ENCODE measurements around the gene SDF4.

- TF ChIP-seq, protein P1, sequence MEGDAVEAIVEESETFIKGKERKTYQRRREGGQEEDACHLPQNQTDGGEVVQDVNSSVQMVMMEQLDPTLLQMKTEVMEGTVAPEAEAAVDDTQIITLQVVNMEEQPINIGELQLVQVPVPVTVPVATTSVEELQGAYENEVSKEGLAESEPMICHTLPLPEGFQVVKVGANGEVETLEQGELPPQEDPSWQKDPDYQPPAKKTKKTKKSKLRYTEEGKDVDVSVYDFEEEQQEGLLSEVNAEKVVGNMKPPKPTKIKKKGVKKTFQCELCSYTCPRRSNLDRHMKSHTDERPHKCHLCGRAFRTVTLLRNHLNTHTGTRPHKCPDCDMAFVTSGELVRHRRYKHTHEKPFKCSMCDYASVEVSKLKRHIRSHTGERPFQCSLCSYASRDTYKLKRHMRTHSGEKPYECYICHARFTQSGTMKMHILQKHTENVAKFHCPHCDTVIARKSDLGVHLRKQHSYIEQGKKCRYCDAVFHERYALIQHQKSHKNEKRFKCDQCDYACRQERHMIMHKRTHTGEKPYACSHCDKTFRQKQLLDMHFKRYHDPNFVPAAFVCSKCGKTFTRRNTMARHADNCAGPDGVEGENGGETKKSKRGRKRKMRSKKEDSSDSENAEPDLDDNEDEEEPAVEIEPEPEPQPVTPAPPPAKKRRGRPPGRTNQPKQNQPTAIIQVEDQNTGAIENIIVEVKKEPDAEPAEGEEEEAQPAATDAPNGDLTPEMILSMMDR (conservative IDR thresholded peaks at IDR 0.05; ENCODE audit: low read depth, low read length) = no peak
- TF ChIP-seq POLR2A (IDR thresholded peaks at IDR 0.05; ENCODE audit: low read depth, low read length) = no peak
- no peak for TF ChIP-seq RFX5 (IDR thresholded peaks at IDR 0.05; ENCODE audit: low read depth, low read length)
- TF ChIP-seq BHLHE40 (IDR thresholded peaks at IDR 0.05; ENCODE audit: low read depth, low read length) = no peak
- no peak for TF ChIP-seq USF2 (IDR thresholded peaks at IDR 0.05; ENCODE audit: low read depth, low read length)
- TF ChIP-seq, protein P2, sequence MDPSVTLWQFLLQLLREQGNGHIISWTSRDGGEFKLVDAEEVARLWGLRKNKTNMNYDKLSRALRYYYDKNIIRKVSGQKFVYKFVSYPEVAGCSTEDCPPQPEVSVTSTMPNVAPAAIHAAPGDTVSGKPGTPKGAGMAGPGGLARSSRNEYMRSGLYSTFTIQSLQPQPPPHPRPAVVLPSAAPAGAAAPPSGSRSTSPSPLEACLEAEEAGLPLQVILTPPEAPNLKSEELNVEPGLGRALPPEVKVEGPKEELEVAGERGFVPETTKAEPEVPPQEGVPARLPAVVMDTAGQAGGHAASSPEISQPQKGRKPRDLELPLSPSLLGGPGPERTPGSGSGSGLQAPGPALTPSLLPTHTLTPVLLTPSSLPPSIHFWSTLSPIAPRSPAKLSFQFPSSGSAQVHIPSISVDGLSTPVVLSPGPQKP (IDR thresholded peaks at IDR 0.05; ENCODE audit: borderline replicate concordance, low read depth, low read length) = no peak
- no peak for TF ChIP-seq SMC3 (IDR thresholded peaks at IDR 0.05; ENCODE audit: low read depth, low read length)
- TF ChIP-seq RAD21 (IDR thresholded peaks at IDR 0.05; ENCODE audit: low read length) = no peak
- no peak for TF ChIP-seq CEBPB (IDR thresholded peaks at IDR 0.05; ENCODE audit: low read depth, low read length)
- no peak for TF ChIP-seq CHD1 (IDR thresholded peaks at IDR 0.05; ENCODE audit: low read depth, low read length)
- no peak for TF ChIP-seq MXI1 (IDR thresholded peaks at IDR 0.05; ENCODE audit: borderline replicate concordance, low read depth, low read length)
- no peak for TF ChIP-seq MAZ (IDR thresholded peaks at IDR 0.05; ENCODE audit: borderline replicate concordance, low read depth, low read length)
Measured at GRCh38 chr1:1274931-1275431, 43.2 kb upstream of the SDF4 start.

Measured in IMR-90 (cell line).